ENCODE measurements around the gene MEIKIN.

- TF ChIP-seq, protein P1, sequence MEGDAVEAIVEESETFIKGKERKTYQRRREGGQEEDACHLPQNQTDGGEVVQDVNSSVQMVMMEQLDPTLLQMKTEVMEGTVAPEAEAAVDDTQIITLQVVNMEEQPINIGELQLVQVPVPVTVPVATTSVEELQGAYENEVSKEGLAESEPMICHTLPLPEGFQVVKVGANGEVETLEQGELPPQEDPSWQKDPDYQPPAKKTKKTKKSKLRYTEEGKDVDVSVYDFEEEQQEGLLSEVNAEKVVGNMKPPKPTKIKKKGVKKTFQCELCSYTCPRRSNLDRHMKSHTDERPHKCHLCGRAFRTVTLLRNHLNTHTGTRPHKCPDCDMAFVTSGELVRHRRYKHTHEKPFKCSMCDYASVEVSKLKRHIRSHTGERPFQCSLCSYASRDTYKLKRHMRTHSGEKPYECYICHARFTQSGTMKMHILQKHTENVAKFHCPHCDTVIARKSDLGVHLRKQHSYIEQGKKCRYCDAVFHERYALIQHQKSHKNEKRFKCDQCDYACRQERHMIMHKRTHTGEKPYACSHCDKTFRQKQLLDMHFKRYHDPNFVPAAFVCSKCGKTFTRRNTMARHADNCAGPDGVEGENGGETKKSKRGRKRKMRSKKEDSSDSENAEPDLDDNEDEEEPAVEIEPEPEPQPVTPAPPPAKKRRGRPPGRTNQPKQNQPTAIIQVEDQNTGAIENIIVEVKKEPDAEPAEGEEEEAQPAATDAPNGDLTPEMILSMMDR (IDR thresholded peaks at IDR 0.05; ENCODE audit: low read depth, low read length, poor library complexity, severe bottlenecking): no peak
- no peak for TF ChIP-seq EZH2phosphoT487 (IDR thresholded peaks at IDR 0.05; ENCODE audit: borderline replicate concordance, low read length)
Measured at GRCh38 chr5:131879705-131880104, 65.8 kb downstream of the MEIKIN start.
